ENCODE data around the gene PRXL2B. TPM values are rescaled to one million over a fixed set of nuclear protein-coding genes. Genes with fewer than 3 reads are reported as not detected.

The PRXL2B gene
- total and polyA plus RNA-seq, 5 donors = 8.0 to 11.8 (median 9.4) TPM

GRCh38 chr1:2636733-2637132, 50.2 kb downstream of the PRXL2B start:
- intact Hi-C loops (cut with DNase I) = no loop called here
- H3K27me3 ChIP-seq (ENCODE audit: control insufficient read depth, insufficient read depth) = no peaks in the 10 kb centered on the region

GRCh38 chr1:2637442-2638145, 51.0 kb downstream of the PRXL2B start:
- Histone ChIP-seq H3K4me3 (ENCODE audit: low read length) (no peak overlapping the region), H3K27me3 (ENCODE audit: control insufficient read depth, insufficient read depth) (no peaks in the 10 kb centered on the region), H3K27ac (ENCODE audit: low read length) (no peak overlapping the region), H3K4me1 (ENCODE audit: control insufficient read depth, insufficient read depth, low read length) (no peaks in the 10 kb centered on the region), H3K9me3 (ENCODE audit: control insufficient read depth, low read length) (no peaks in the 10 kb centered on the region)
- ATAC-seq = no peak
- intact Hi-C loops (cut with DNase I) = no loop called here
- WGBS = 81% methylated on average over 10 of the region's 10 CpGs
- no peak for DNase-seq

More at GRCh38 chr1:2636733-2637132, 50.2 kb downstream of the PRXL2B start:
- Histone ChIP-seq H3K9me3 (ENCODE audit: control insufficient read depth, low read length) (no peaks in the 10 kb centered on the region), H3K4me1 (ENCODE audit: control insufficient read depth, insufficient read depth, low read length) (no peaks in the 10 kb centered on the region), H3K4me3 (ENCODE audit: low read length) (no peak overlapping the region), H3K27ac (ENCODE audit: low read length) (no peak overlapping the region)
- DNase-seq (peak in 1 of 3 donors; percentile 37), ATAC-seq (no peak)
- 88% methylated on average over 7 of the region's 7 CpGs for WGBS

GRCh38 chr1:2638466-2639115, 52.0 kb downstream of the PRXL2B start:
- WGBS = 77% methylated on average over 16 of the region's 16 CpGs
- no peak overlapping the region for H3K4me3 ChIP-seq (ENCODE audit: low read length)
- peak in 1 of 3 donors; percentile 29 for DNase-seq
- H3K9me3 ChIP-seq (ENCODE audit: control insufficient read depth, low read length) = no peaks in the 10 kb centered on the region
- H3K4me1 ChIP-seq (ENCODE audit: control insufficient read depth, insufficient read depth, low read length) = no peaks in the 10 kb centered on the region
- intact Hi-C loops (cut with DNase I) = no loop called here
- no peaks in the 10 kb centered on the region for H3K27me3 ChIP-seq (ENCODE audit: control insufficient read depth, insufficient read depth)
- no peak overlapping the region for H3K27ac ChIP-seq (ENCODE audit: low read length)
- ATAC-seq = no peak

- H3K4me1 ChIP-seq (ENCODE audit: control insufficient read depth, insufficient read depth, low read length) = no peaks in the 10 kb centered on the region
- H3K27ac ChIP-seq (ENCODE audit: low read length) = no peak overlapping the region
- H3K27me3 ChIP-seq (ENCODE audit: control insufficient read depth, insufficient read depth) = no peaks in the 10 kb centered on the region
- WGBS = 50% methylated on average over 11 of the region's 11 CpGs
- H3K9me3 ChIP-seq (ENCODE audit: control insufficient read depth, low read length) = no peaks in the 10 kb centered on the region
- DNase-seq (peak in 2 of 3 donors; percentile 27 to 60), ATAC-seq (no peak)
- intact Hi-C loops (cut with DNase I) = no loop called here
- H3K4me3 ChIP-seq (ENCODE audit: low read length) = no peak overlapping the region
These were observed 52.6 kb downstream of the PRXL2B start for GRCh38 chr1:2639203-2639602.

GRCh38 chr1:2639607-2640521, 53.3 kb downstream of the PRXL2B start:
- ATAC-seq (no peak), DNase-seq (peak in 2 of 3 donors; percentile 37 to 51)
- WGBS = 69% methylated on average over 26 of the region's 26 CpGs
- no peaks in the 10 kb centered on the region for H3K4me1 ChIP-seq (ENCODE audit: control insufficient read depth, insufficient read depth, low read length)
- intact Hi-C loops (cut with DNase I) = no loop called here
- H3K4me3 ChIP-seq (ENCODE audit: low read length) = no peak overlapping the region
- no peaks in the 10 kb centered on the region for H3K27me3 ChIP-seq (ENCODE audit: control insufficient read depth, insufficient read depth)
- H3K9me3 ChIP-seq (ENCODE audit: control insufficient read depth, low read length) = no peaks in the 10 kb centered on the region
- no peak overlapping the region for H3K27ac ChIP-seq (ENCODE audit: low read length)

GRCh38 chr1:2640626-2641025, 54.0 kb downstream of the PRXL2B start:
- ATAC-seq (no peak), DNase-seq (peak in 1 of 3 donors; percentile 34)
- Histone ChIP-seq H3K4me3 (ENCODE audit: low read length) (no peak overlapping the region), H3K27ac (ENCODE audit: low read length) (no peak overlapping the region), H3K4me1 (ENCODE audit: control insufficient read depth, insufficient read depth, low read length) (no peaks in the 10 kb centered on the region), H3K27me3 (ENCODE audit: control insufficient read depth, insufficient read depth) (no peaks in the 10 kb centered on the region), H3K9me3 (ENCODE audit: control insufficient read depth, low read length) (no peaks in the 10 kb centered on the region)
- intact Hi-C loops (cut with DNase I) = no loop called here
- 93% methylated on average over 3 of the region's 3 CpGs for whole genome bisulfite sequencing

Other genes starting within 250 kb of the PRXL2B start
- gene MORN1, start 195.2 kb upstream of the PRXL2B start, total RNA-seq = 1 to 10 TPM; 3.2 to 5.1 (median 4.2) TPM
- gene MORN1, start 195.2 kb upstream of the PRXL2B start, polyA plus RNA-seq = 4.1 TPM
- 10 to 100 TPM; 83.6 to 93.9 (median 89.6) TPM for gene RER1, start 194.9 kb upstream of the PRXL2B start, total RNA-seq
- 50.3 TPM for gene RER1, start 194.9 kb upstream of the PRXL2B start, polyA plus RNA-seq
- 10 to 100 TPM; 11.4 to 15.5 (median 13.6) TPM for gene PEX10, start 174.2 kb upstream of the PRXL2B start, total RNA-seq
- 16.0 TPM for gene PEX10, start 174.2 kb upstream of the PRXL2B start, polyA plus RNA-seq
- under 1 TPM in 3 of 4 donors, not detected in 1; 0.08 to 0.64 (median 0.09) TPM for gene PLCH2, start 110.5 kb upstream of the PRXL2B start, total RNA-seq
- gene PLCH2, start 110.5 kb upstream of the PRXL2B start, polyA plus RNA-seq = 0.16 TPM
- gene PANK4, start 60.2 kb upstream of the PRXL2B start, total RNA-seq = 10 to 100 TPM; 35.2 to 51.3 (median 45.1) TPM
- 38.7 TPM for gene PANK4, start 60.2 kb upstream of the PRXL2B start, polyA plus RNA-seq
- 1 to 10 TPM in 2 of 4 donors, under 1 TPM in 2; 0.61 to 1.8 (median 1.2) TPM for gene HES5, start 56.5 kb upstream of the PRXL2B start, total RNA-seq
- gene HES5, start 56.5 kb upstream of the PRXL2B start, polyA plus RNA-seq = 0.52 TPM
- gene TNFRSF14, start 30.4 kb upstream of the PRXL2B start, total RNA-seq = 10 to 100 TPM; 17.6 to 25.5 (median 21.8) TPM
- 27.6 TPM for gene TNFRSF14, start 30.4 kb upstream of the PRXL2B start, polyA plus RNA-seq
- gene MMEL1, start 46.2 kb downstream of the PRXL2B start, total RNA-seq = 1 to 10 TPM in 1 of 4 donors, under 1 TPM in 3; 0.32 to 1.5 (median 0.83) TPM
- 1.7 TPM for gene MMEL1, start 46.2 kb downstream of the PRXL2B start, polyA plus RNA-seq
- 1 to 10 TPM in 2 of 4 donors, under 1 TPM in 2; 0.53 to 1.5 (median 0.94) TPM for gene TTC34, start 214.9 kb downstream of the PRXL2B start, total RNA-seq
- gene TTC34, start 214.9 kb downstream of the PRXL2B start, polyA plus RNA-seq = 0.27 TPM